Right lobe of liver (tissue), 6 donors: ENCODE measurements around the gene SP140. TPM values are rescaled to one million over a fixed set of nuclear protein-coding genes. Genes with fewer than 3 reads are reported as not detected.

ENCODE experiments used
- ATAC-seq, 4 donors: fragments of 200-7000 bp; cut with Tn5 transposase; one replicate each; pipeline ENCODE4 v1.9.1; 2020; ENCODE audit warnings: mild to moderate bottlenecking in 4 of 4, moderate library complexity in 4 of 4
- DNase-seq, 3 donors: peaks; one replicate each; pipeline ENCODE4 v3.0.0-alpha.2; 2020
- H3K27ac ChIP-seq, 3 donors: fragments of 200-600 bp; one replicate each; pipeline ENCODE4 v1.8.0; 2022
- H3K27me3 ChIP-seq, 2 donors: fragments of 200-600 bp; one replicate each; pipeline ENCODE4 v1.8.0; 2022
- H3K36me3 ChIP-seq, 4 donors: fragments of 200-600 bp; sonication (generic) in 1 of 4; one replicate each; pipeline versions ENCODE4 v1.5.1 to v1.8.0; 2017 to 2022; ENCODE audit warnings: control low read depth in 1 of 4
- H3K4me1 ChIP-seq, 4 donors: fragments of 200-600 bp; sonication (generic) in 1 of 4; one replicate each; pipeline versions ENCODE4 v1.5.1 to v1.8.0; 2017 to 2022; ENCODE audit warnings: control low read depth in 1 of 4
- H3K4me3 ChIP-seq, 3 donors: fragments of 200-600 bp; one replicate each; pipeline ENCODE4 v1.8.0; 2022
- H3K9me3 ChIP-seq, 4 donors: fragments of 200-600 bp; sonication (generic) in 1 of 4; one replicate each; pipeline versions ENCODE4 v1.5.1 to v1.8.0; 2017 to 2022; ENCODE audit warnings: control low read depth in 1 of 4
- POLR2A ChIP-seq: fragments of 450-650 bp; IDR thresholded peaks from one replicate; pipeline ENCODE4 v1.6.1; 2017; ENCODE audit warnings: antibody characterized with exemption, mild to moderate bottlenecking
- WGBS: methylation state at CpG from one replicate; pipeline ENCODE4 v1.1.6; 2018; ENCODE audit warnings: low coverage, low lambda C conversion rate; ENCODE audit not compliant: insufficient coverage; ENCODE audit errors: missing lambda C conversion rate; 5-methylcytosine and 5-hydroxymethylcytosine counted together
- intact Hi-C, 2 donors: fragments of 100-400 bp; cut with DNase I; formaldehyde crosslinking; loops; one replicate each; pipeline versions ENCODE4 v1.11.2 to v1.14.1; 2022
- total RNA-seq, 6 experiments: library from RNA; depleted of rRNA in 2 of 6; stranded (reverse); fragments of >200 nt in 2 of 6; fragmentation: NEBNext Ultra II Directional in 3 of 6; extraction: Animal tissue kit (Norgen Biotek cat#: 25700) in 3 of 6; gene quantifications; one replicate each; pipeline versions ENCODE4 v1.1.0 to v1.2.4, GENCODE V29; 2016 to 2023
- TF ChIP-seq, protein P1 (sequence below), 4 donors: fragments of 200-600 bp in 3 of 4; fragments of 450-650 bp in 1 of 4; IDR thresholded peaks; one replicate each; pipeline versions ENCODE4 v1.5.1 to v1.8.0; 2016 to 2022; ENCODE audit warnings: antibody characterized with exemption in 4 of 4, mild to moderate bottlenecking in 2 of 4
- donor health status: DM: no; HTN: yes; CAD: no.
- donor health status: DM: no; HTN: no; CAD: no.
- donor health status: DM: no; HTN: no; CAD: no.
- donor health status: DM: no; HTN: yes; CAD: no.
- donor health status: DM: no; HTN: yes; CAD: no.

The SP140 gene
- total RNA-seq, 6 experiments from 2014 or later = 0.43 to 1.2 (median 0.82) TPM; not detected in 1

DNA sequence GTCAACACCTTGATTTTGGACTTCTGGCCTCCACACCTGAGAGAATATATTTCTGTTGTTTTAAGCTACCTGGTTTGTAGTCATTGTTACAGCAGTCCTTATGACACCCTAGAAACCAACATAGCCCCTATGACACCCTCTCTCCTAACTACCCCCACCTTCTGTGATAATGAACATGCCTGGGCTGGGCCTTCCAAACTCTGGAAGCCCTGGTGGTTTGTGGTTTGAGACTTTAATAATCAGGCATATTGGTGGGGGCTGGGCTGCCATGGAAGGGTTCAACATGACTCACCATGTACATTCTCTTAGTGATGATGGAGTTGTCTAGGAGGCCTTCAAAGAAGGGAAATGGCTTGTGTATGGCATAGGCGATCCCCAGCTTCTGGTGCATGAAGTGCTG lies 9.0 kb upstream of the SP140 start:
- H3K27ac ChIP-seq = no peak overlapping the region
- ATAC-seq = no peak
- intact Hi-C loops = no loop called here
- H3K4me1 ChIP-seq = peaks cover 0 to 10% (median 4%) of the 10 kb centered on the region in 4 donors
- peaks cover 0 to 42% (median 4%) of the 10 kb centered on the region in 4 donors for H3K36me3 ChIP-seq
- no peak for TF ChIP-seq POLR2A
- TF ChIP-seq, protein P1, sequence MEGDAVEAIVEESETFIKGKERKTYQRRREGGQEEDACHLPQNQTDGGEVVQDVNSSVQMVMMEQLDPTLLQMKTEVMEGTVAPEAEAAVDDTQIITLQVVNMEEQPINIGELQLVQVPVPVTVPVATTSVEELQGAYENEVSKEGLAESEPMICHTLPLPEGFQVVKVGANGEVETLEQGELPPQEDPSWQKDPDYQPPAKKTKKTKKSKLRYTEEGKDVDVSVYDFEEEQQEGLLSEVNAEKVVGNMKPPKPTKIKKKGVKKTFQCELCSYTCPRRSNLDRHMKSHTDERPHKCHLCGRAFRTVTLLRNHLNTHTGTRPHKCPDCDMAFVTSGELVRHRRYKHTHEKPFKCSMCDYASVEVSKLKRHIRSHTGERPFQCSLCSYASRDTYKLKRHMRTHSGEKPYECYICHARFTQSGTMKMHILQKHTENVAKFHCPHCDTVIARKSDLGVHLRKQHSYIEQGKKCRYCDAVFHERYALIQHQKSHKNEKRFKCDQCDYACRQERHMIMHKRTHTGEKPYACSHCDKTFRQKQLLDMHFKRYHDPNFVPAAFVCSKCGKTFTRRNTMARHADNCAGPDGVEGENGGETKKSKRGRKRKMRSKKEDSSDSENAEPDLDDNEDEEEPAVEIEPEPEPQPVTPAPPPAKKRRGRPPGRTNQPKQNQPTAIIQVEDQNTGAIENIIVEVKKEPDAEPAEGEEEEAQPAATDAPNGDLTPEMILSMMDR (IDR thresholded peaks at IDR 0.05) = no peak
- no peaks in the 10 kb centered on the region for H3K27me3 ChIP-seq
- DNase-seq = no peak
- 60% methylated on average over 1 of the region's 1 CpG for WGBS
- H3K4me3 ChIP-seq = no peak overlapping the region
- H3K9me3 ChIP-seq = no peaks in the 10 kb centered on the region

DNA sequence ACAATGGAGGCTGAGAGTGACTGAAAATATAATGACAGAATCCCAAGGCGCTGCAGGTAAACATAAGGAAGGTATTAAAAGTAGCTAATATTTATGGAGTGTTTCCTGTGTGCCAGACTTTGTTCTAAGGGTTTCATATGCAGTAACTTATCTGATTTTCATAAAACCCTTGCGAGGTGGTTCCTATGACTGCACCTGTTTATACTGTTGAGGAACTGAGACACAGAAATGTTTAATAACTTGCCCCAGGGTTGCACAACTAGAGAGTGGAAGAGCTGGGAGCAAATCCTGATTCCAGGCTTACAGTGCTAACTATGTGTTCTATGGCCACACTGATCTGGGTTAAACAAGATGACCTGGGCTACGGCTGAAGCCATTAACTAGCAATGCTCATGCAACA lies 8.1 kb upstream of the SP140 start:
- intact Hi-C loops = no loop called here
- TF ChIP-seq POLR2A = no peak
- TF ChIP-seq, protein P1 (IDR thresholded peaks at IDR 0.05) = no peak

DNA sequence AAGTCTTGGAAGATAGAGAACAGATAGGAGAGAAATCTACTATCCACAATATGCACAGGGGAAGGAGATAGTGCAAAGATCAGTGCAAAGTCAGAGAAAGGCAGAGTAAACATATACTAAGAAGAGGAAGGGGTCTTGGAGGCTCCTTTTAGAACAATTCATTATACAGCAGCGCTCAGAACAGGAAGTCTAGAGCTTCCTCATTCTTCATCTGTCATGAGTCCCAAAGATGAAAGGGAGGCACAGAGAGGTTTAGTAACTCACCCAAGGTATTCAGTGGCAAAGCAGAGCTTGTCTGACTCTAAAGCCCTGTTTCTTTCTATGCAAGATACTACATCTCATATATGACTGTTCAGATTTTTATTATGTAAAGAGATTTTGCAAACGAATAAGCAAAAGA lies 7.1 kb upstream of the SP140 start:
- no peaks in the 10 kb centered on the region for H3K9me3 ChIP-seq
- H3K4me3 ChIP-seq = no peak overlapping the region
- intact Hi-C loops = no loop called here
- H3K27me3 ChIP-seq = no peaks in the 10 kb centered on the region
- DNase-seq (no peak), ATAC-seq (peak; percentile 16 to 43 (median 22))
- no peak for TF ChIP-seq POLR2A
- TF ChIP-seq, protein P1 (IDR thresholded peaks at IDR 0.05) = no peak
- peaks cover 0 to 10% (median 4%) of the 10 kb centered on the region in 4 donors for H3K4me1 ChIP-seq
- WGBS = 51% methylated on average over 2 of the region's 2 CpGs
- H3K36me3 ChIP-seq = peaks cover 0 to 24% (median 0%) of the 10 kb centered on the region in 4 donors
- no peak overlapping the region for H3K27ac ChIP-seq

More for the DNA sequence above, 8.1 kb upstream of the SP140 start:
- Histone ChIP-seq H3K4me1 (peaks cover 0 to 10% (median 4%) of the 10 kb centered on the region in 4 donors), H3K27me3 (no peaks in the 10 kb centered on the region), H3K36me3 (peaks cover 0 to 33% (median 0%) of the 10 kb centered on the region in 4 donors), H3K27ac (no peak overlapping the region), H3K9me3 (no peaks in the 10 kb centered on the region), H3K4me3 (no peak overlapping the region)
- DNase-seq (no peak), ATAC-seq (no peak)
- WGBS = 84% methylated on average over 3 of the region's 3 CpGs

DNA sequence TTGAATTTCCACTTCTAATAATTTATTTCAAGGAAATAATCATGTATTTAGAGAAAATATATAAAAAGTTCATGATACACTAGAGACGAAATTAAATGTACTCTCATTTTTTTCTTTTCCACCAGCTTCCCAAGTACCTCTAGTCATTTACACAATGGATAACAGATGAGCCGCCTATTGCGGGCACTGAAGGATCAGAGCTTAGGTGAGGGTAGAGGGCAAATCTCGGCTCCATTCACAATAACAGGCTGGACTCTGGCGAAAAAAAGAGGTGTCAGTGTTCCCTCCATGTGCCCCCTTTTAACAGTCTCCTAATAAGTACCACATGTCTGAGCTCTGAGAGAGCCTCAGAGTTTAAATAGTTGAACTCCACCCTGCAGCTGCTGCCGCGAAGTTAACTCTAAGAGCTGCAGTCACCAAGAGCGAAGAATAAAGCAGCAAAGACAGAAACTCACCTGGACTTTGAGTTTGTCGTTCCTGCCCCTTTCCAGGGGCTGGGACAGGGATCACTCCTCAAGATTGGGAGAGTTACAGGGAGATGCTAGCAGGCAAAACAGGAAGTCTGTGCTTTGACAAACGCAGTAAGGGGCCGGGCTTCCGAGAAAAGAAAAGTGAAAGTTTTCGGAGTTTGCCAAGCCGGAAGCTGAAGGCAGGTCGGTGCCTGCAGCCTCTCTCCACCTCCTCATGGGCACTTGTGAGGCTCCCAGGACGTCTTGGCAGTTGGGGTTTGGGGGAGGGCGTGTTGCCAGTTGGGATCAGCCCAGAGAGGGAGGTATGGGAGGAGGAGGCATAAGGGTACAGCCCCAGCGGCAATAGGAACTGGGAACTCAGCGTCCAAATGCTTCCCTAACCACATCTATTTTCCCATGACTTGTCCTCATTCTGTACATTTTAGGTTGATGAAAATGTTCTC lies 5.9 kb upstream of the SP140 start, which contains the start of gene SP110:
Gene SP110 (minus strand): TSS at position 566 of the 913 bp plus-strand sequence. CDS start 3,057 bp downstream, outside the sequence.
- peaks cover 0 to 10% (median 4%) of the 10 kb centered on the region in 4 donors for H3K4me1 ChIP-seq
- WGBS = under 1% methylated on average over 19 of the region's 19 CpGs
- intact Hi-C loops = no loop called here
- TF ChIP-seq, protein P1 (IDR thresholded peaks at IDR 0.05) = no peak
- no peak for TF ChIP-seq POLR2A
- H3K27me3 ChIP-seq = no peaks in the 10 kb centered on the region
- H3K4me3 ChIP-seq = peak within 1 kb of the TSS; percentile 63 to 84 (median 72)
- H3K36me3 ChIP-seq = peaks cover 0 to 13% (median 0%) of the 10 kb centered on the region in 4 donors
- ATAC-seq (peak; percentile 96 to 98 (median 98)), DNase-seq (peak; percentile 78 to 88 (median 86))
- no peaks in the 10 kb centered on the region for H3K9me3 ChIP-seq
- H3K27ac ChIP-seq = peak within 1 kb of the TSS; percentile 65 to 89 (median 86)
